Ovary (tissue), 9 donors: ENCODE data around the gene PLB1. TPM values are rescaled to one million over a fixed set of nuclear protein-coding genes. Genes with fewer than 3 reads are reported as not detected.

ENCODE experiments used
- DNase-seq, 5 donors: peaks; one replicate each; pipeline ENCODE4 v3.0.0-alpha.2; 2019 to 2020
- H3K27ac ChIP-seq, 2 donors: fragments of 200-600 bp; one replicate each; pipeline versions ENCODE4 v1.5.1 to v1.8.0; 2019 to 2022
- H3K27me3 ChIP-seq: fragments of 200-600 bp; one replicate; pipeline ENCODE4 v1.8.0; 2022
- H3K36me3 ChIP-seq: fragments of 200-600 bp; sonication (generic); one replicate; pipeline ENCODE4 v1.5.1; 2019
- H3K4me1 ChIP-seq: one replicate; pipeline ENCODE4 v1.8.1; 2013; ENCODE audit warnings: mild to moderate bottlenecking, moderate library complexity; ENCODE audit not compliant: insufficient read depth
- H3K4me3 ChIP-seq: fragments of 200-600 bp; sonication (generic); one replicate; pipeline ENCODE4 v1.5.1; 2017
- H3K9me3 ChIP-seq, 2 donors: fragments of 200-600 bp in 1 of 2; sonication (generic) in 1 of 2; one replicate each; pipeline versions ENCODE4 v1.5.1 to v1.8.1; 2013 to 2019; ENCODE audit warnings: mild to moderate bottlenecking in 1 of 2, moderate library complexity in 1 of 2
- EP300 ChIP-seq: sonication (generic); formaldehyde crosslinking; IDR thresholded peaks from one replicate; pipeline ENCODE4 v1.6.1; 2017; ENCODE audit warnings: antibody characterized with exemption
- POLR2A ChIP-seq: fragments of 450-650 bp; IDR thresholded peaks from one replicate; pipeline ENCODE4 v1.6.1; 2017; ENCODE audit warnings: antibody characterized with exemption, mild to moderate bottlenecking, moderate library complexity
- WGBS, 3 donors: extraction: QIAGEN DNeasy Blood & Tissue Kit in 1 of 3; methylation state at CpG; one replicate each; pipeline versions ENCODE4 v1.1.5 to v1.1.7; 2013 to 2017; 5-methylcytosine and 5-hydroxymethylcytosine counted together
- intact Hi-C, 4 donors: fragments of 100-400 bp; cut with DNase I; formaldehyde crosslinking; loops; one replicate each; pipeline versions ENCODE4 v1.11.0 to v1.15.1; 2022 to 2023
- polyA plus RNA-seq, 2 donors: library from polyadenylated mRNA; stranded (reverse); fragments of 200-250 nt in 1 of 2; fragments of 350-450 nt in 1 of 2; fragmentation: Illumina TruSeq in 1 of 2; extraction: RNeasy Lipid Tissue Mini Kit (QIAGEN cat#74804) in 1 of 2; gene quantifications; one replicate each; pipeline ENCODE4 v1.2.3, GENCODE V29; 2013 to 2014
- total RNA-seq, 7 donors: library from RNA; depleted of rRNA in 2 of 7; stranded (reverse); fragments of >200 nt in 2 of 7; fragmentation: NEBNext Ultra II Directional in 3 of 7; extraction: Animal tissue kit (Norgen Biotek cat#: 25700) in 3 of 7; gene quantifications; one replicate each; pipeline versions ENCODE4 v1.1.0 to v1.2.4, GENCODE V29; 2016 to 2023
- TF ChIP-seq, protein P1 (sequence below), 3 donors: fragments of 450-650 bp in 2 of 3; fragments of 200-600 bp in 1 of 3; IDR thresholded peaks; one replicate each; pipeline versions ENCODE4 v1.5.1 to v1.8.0; 2016 to 2022; ENCODE audit warnings: antibody characterized with exemption in 3 of 3, mild to moderate bottlenecking in 1 of 3
- donor health status: DM: no; HTN: no; CAD: no; lungs with moderate emphysema.
- donor health status: DM: no; HTN: no; CAD: no.
- donor health status: Bipolar disorder and iron deficiency.
- donor health status: DM: yes; HTN: yes; CAD: no.
- donor health status: DM: no; HTN: no; CAD: no.
- donor health status: DM: yes; HTN: yes; CAD: no.

The PLB1 gene
- total and polyA plus RNA-seq, 9 donors: 0.99 to 9.3 (median 2.7) TPM

DNA sequence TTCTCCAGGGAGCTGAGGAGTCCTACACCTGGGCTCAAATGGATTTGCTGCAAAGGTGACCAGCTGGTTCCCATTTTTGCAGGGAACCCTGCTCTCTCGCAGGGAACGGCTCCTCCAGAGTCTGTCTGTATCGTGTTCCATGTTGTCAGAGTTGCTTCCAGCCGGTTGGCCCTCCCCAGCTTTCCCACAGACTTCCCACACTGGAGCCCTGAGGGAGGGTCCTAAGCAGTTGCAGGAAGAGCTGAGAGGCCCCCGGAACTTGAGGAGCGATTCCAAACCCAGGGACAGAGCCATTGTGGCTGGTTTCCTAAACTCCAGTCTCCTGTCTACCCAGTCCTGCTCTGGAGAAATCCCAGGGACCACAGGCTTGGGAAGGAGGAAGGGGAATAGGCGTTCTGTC lies 134.1 kb downstream of the PLB1 start:
- no peaks in the 10 kb centered on the region for H3K36me3 ChIP-seq
- DNase-seq: peak in 1 of 5 donors; percentile 27
- no peak overlapping the region for H3K4me3 ChIP-seq
- peaks cover 37% of the 10 kb centered on the region for H3K4me1 ChIP-seq
- WGBS, 3 donors: 94 to 98% (median 94%) methylated on average over 7 of the region's 7 CpGs
- intact Hi-C loops: loop anchor here in 2 of 4 donors (5.0 to 10.0 kb wide), 3 partner anchors 32 to 125 kb away; partner anchors contain the start of gene PPP1CB (in 2 of the 2)
- no peaks in the 10 kb centered on the region for H3K9me3 ChIP-seq
- TF ChIP-seq, protein P1, sequence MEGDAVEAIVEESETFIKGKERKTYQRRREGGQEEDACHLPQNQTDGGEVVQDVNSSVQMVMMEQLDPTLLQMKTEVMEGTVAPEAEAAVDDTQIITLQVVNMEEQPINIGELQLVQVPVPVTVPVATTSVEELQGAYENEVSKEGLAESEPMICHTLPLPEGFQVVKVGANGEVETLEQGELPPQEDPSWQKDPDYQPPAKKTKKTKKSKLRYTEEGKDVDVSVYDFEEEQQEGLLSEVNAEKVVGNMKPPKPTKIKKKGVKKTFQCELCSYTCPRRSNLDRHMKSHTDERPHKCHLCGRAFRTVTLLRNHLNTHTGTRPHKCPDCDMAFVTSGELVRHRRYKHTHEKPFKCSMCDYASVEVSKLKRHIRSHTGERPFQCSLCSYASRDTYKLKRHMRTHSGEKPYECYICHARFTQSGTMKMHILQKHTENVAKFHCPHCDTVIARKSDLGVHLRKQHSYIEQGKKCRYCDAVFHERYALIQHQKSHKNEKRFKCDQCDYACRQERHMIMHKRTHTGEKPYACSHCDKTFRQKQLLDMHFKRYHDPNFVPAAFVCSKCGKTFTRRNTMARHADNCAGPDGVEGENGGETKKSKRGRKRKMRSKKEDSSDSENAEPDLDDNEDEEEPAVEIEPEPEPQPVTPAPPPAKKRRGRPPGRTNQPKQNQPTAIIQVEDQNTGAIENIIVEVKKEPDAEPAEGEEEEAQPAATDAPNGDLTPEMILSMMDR (IDR thresholded peaks at IDR 0.05): no peak
- TF ChIP-seq EP300 (no peak), POLR2A (no peak)
- no peak overlapping the region for H3K27ac ChIP-seq
- no peaks in the 10 kb centered on the region for H3K27me3 ChIP-seq

DNA sequence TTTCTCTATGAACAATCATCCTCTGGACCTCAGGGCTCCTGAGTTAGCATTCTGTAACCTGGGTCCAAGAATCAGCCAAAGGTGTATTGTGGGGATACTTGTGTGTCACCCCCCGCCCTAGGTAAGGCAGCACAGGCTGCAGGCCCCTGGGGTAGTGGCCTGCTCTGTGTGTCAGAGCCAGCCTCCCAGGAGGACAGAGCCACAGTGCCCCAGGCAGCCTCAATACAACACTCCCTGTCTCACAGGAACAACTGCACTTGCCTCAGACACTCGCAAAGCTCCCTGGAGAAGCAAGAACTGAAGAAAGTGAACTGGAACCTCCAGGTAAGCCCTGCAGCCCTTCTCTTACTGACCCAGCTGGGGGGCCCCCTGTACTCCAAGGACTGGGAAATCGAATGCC lies 134.5 kb downstream of the PLB1 start:
- Histone ChIP-seq H3K4me3 (no peak overlapping the region), H3K27ac (no peak overlapping the region), H3K9me3 (no peaks in the 10 kb centered on the region), H3K4me1 (peaks cover 34% of the 10 kb centered on the region), H3K36me3 (no peaks in the 10 kb centered on the region), H3K27me3 (no peaks in the 10 kb centered on the region)
- peak in 1 of 5 donors; percentile 30 for DNase-seq
- intact Hi-C loops: no loop called here
- WGBS, 3 donors: 84 to 96% (median 95%) methylated on average over 3 of the region's 3 CpGs
- TF ChIP-seq POLR2A (no peak), EP300 (no peak)
- TF ChIP-seq, protein P1 (IDR thresholded peaks at IDR 0.05): no peak

DNA sequence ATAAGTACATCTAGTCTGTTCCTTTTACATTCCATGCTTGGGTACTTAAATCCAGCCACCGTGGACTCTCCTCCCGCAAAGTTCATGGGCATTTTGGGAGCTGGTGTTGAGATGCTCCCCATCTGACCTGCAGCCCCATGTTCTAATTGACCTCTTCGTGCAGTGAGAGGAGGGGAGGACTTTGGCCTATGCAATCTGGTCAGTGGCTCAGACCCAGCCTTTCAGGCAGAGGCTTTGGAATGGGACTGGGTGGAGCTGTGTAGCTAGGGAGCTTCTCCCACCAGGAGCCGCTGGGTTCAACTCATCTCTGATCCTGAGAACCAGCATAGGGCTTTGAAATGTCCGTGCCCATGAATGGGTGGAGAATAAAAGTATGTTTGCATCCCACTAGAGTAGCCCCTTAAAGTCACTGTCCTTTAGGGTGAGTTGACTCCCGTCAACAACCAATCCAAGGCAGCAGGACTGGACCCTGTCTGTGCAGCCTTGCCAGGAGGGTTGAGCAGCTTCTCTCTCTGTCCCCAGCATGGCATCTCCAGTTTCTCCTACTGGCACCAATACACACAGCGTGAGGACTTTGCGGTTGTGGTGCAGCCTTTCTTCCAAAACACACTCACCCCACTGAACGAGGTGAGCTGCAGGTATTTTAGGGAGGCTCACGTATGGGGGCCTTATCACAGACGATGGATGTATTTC lies 135.8 kb downstream of the PLB1 start:
- intact Hi-C loops: no loop called here
- Histone ChIP-seq H3K36me3 (no peaks in the 10 kb centered on the region), H3K4me1 (peaks cover 34% of the 10 kb centered on the region), H3K27me3 (no peaks in the 10 kb centered on the region), H3K27ac (no peak overlapping the region), H3K9me3 (no peaks in the 10 kb centered on the region), H3K4me3 (no peak overlapping the region)
- WGBS, 3 donors: 59 to 72% (median 61%) methylated on average over 10 to 11 of the region's 11 CpGs
- DNase-seq: peak in 1 of 5 donors; percentile 28
- TF ChIP-seq EP300: no peak
- TF ChIP-seq POLR2A: no peak
- TF ChIP-seq, protein P1 (IDR thresholded peaks at IDR 0.05): no peak

DNA sequence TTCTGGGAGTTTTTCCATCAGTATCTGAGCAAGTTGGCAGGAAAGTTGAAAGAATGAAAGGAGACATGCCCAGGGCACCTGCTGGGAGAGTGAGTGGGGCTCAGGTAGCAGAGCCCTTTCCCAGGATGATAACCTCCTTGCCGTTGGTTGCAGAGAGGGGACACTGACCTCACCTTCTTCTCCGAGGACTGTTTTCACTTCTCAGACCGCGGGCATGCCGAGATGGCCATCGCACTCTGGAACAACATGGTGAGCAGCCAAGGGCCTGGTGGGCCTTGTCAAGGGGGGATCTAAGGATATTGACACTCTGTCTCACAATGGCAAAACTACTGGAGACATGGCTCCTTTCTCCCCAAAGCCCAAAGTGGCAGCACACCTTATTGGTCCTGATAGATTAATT lies 136.9 kb downstream of the PLB1 start:
- no peak overlapping the region for H3K27ac ChIP-seq

More for the DNA sequence above, 136.9 kb downstream of the PLB1 start:
- TF ChIP-seq, protein P1 (IDR thresholded peaks at IDR 0.05): no peak
- TF ChIP-seq POLR2A: no peak
- DNase-seq: peak in 2 of 5 donors; percentile 19 to 35
- H3K4me3 ChIP-seq: no peak overlapping the region
- H3K9me3 ChIP-seq: no peaks in the 10 kb centered on the region
- no peaks in the 10 kb centered on the region for H3K27me3 ChIP-seq
- H3K36me3 ChIP-seq: no peaks in the 10 kb centered on the region
- intact Hi-C loops: no loop called here
- 93 to 98% (median 96%) methylated on average over 6 of the region's 6 CpGs for WGBS, 3 donors
- H3K4me1 ChIP-seq: peaks cover 34% of the 10 kb centered on the region
